Suprapubic skin (tissue), 4 donors: ENCODE data around the gene APOO. TPM values are rescaled to one million over a fixed set of nuclear protein-coding genes. Genes with fewer than 3 reads are reported as not detected.

Source experiments
- DNase-seq, 2 donors: peaks; one replicate each; pipeline ENCODE4 v3.0.0-alpha.2; 2019; ENCODE audit warnings: low spot score in 2 of 2
- H3K27ac ChIP-seq: fragments of 200-600 bp; sonication (generic); one replicate; pipeline ENCODE4 v1.5.1; 2019
- H3K27me3 ChIP-seq: fragments of 200-600 bp; sonication (generic); one replicate; pipeline ENCODE4 v1.5.1; 2019
- H3K36me3 ChIP-seq: fragments of 200-600 bp; sonication (generic); one replicate; pipeline ENCODE4 v1.5.1; 2019
- H3K4me1 ChIP-seq: fragments of 200-600 bp; sonication (generic); one replicate; pipeline ENCODE4 v1.5.1; 2019
- H3K4me3 ChIP-seq: fragments of 200-600 bp; sonication (generic); one replicate; pipeline ENCODE4 v1.5.1; 2019; ENCODE audit warnings: mild to moderate bottlenecking
- H3K9me3 ChIP-seq: fragments of 200-600 bp; sonication (generic); one replicate; pipeline ENCODE4 v1.5.1; 2019
- CTCF ChIP-seq, 2 donors: fragments of 200-600 bp in 1 of 2; fragments of 450-650 bp in 1 of 2; sonication (generic) in 1 of 2; IDR thresholded peaks; one replicate each; pipeline ENCODE4 v1.5.1; 2016 to 2019; ENCODE audit warnings: antibody characterized with exemption in 2 of 2, mild to moderate bottlenecking in 1 of 2, moderate library complexity in 1 of 2
- EP300 ChIP-seq: sonication (generic); formaldehyde crosslinking; IDR thresholded peaks from one replicate; pipeline ENCODE4 v1.6.1; 2017; ENCODE audit warnings: antibody characterized with exemption
- POLR2A ChIP-seq, 2 donors: fragments of 450-650 bp; IDR thresholded peaks; one replicate each; pipeline ENCODE4 v1.6.1; 2017; ENCODE audit warnings: antibody characterized with exemption in 2 of 2, mild to moderate bottlenecking in 2 of 2, moderate library complexity in 2 of 2
- POLR2AphosphoS5 ChIP-seq, 3 donors: sonication (generic); formaldehyde crosslinking; IDR thresholded peaks; one replicate each; pipeline ENCODE4 v1.6.1; 2017; ENCODE audit warnings: antibody characterized with exemption in 3 of 3
- WGBS: methylation state at CpG from one replicate; pipeline ENCODE4 v1.1.5; 2018; 5-methylcytosine and 5-hydroxymethylcytosine counted together
- total RNA-seq, 4 donors: library from RNA; depleted of rRNA; stranded (reverse); fragments of >200 nt; gene quantifications; one replicate each; pipeline ENCODE4 v1.1.0, GENCODE V29; 2016

Gene APOO
- total RNA-seq, 4 donors from 2014 or later: 6.2 to 14.1 (median 9.7) TPM

GRCh38 chrX:23919148-23919547, 11.4 kb upstream of the APOO start:
- no peak for DNase-seq
- Histone ChIP-seq H3K4me1 (no peaks in the 10 kb centered on the region), H3K36me3 (no peaks in the 10 kb centered on the region), H3K9me3 (no peaks in the 10 kb centered on the region), H3K27me3 (no peaks in the 10 kb centered on the region), H3K4me3 (no peak overlapping the region), H3K27ac (no peak overlapping the region)
- TF ChIP-seq POLR2A (IDR thresholded peaks at IDR 0.05) (no peak), EP300 (no peak), CTCF (IDR thresholded peaks at IDR 0.05) (no peak), POLR2AphosphoS5 (IDR thresholded peaks at IDR 0.05) (no peak)
- 67% methylated on average over 1 of the region's 1 CpG for WGBS

GRCh38 chrX:23911126-23911835, 3.5 kb upstream of the APOO start:
- no peak overlapping the region for H3K4me3 ChIP-seq
- H3K36me3 ChIP-seq: no peaks in the 10 kb centered on the region
- no peak overlapping the region for H3K27ac ChIP-seq
- peaks cover 4% of the 10 kb centered on the region for H3K4me1 ChIP-seq
- TF ChIP-seq EP300 (no peak), POLR2AphosphoS5 (IDR thresholded peaks at IDR 0.05) (no peak), CTCF (IDR thresholded peaks at IDR 0.05) (no peak), POLR2A (IDR thresholded peaks at IDR 0.05) (no peak)
- H3K9me3 ChIP-seq: no peaks in the 10 kb centered on the region
- DNase-seq: no peak
- H3K27me3 ChIP-seq: no peaks in the 10 kb centered on the region
- WGBS: 69% methylated on average over 5 of the region's 5 CpGs

- DNase-seq: no peak
- Histone ChIP-seq H3K4me1 (peaks cover 4% of the 10 kb centered on the region), H3K9me3 (no peaks in the 10 kb centered on the region), H3K27ac (peak overlapping the region; percentile 87), H3K36me3 (no peaks in the 10 kb centered on the region), H3K27me3 (no peaks in the 10 kb centered on the region), H3K4me3 (peak overlapping the region; percentile 64)
- TF ChIP-seq EP300: no peak
- no peak for TF ChIP-seq CTCF (IDR thresholded peaks at IDR 0.05)
- 49% methylated on average over 13 of the region's 13 CpGs for WGBS
These were observed 674 bp upstream of the APOO start for GRCh38 chrX:23908219-23909004.

GRCh38 chrX:23907111-23907497, 634 bp downstream of the APOO start:
- no peaks in the 10 kb centered on the region for H3K9me3 ChIP-seq
- DNase-seq: no peak
- WGBS: 30% methylated on average over 12 of the region's 12 CpGs
- peaks cover 10% of the 10 kb centered on the region for H3K4me1 ChIP-seq
- peak overlapping the region; percentile 64 for H3K4me3 ChIP-seq
- no peaks in the 10 kb centered on the region for H3K36me3 ChIP-seq
- TF ChIP-seq POLR2AphosphoS5 (IDR thresholded peaks at IDR 0.05) (no peak), POLR2A (IDR thresholded peaks at IDR 0.05) (no peak), EP300 (no peak), CTCF (IDR thresholded peaks at IDR 0.05) (no peak)
- no peaks in the 10 kb centered on the region for H3K27me3 ChIP-seq
- peak overlapping the region; percentile 87 for H3K27ac ChIP-seq

GRCh38 chrX:23904096-23904495, 3.6 kb downstream of the APOO start:
- H3K27ac ChIP-seq: no peak overlapping the region
- TF ChIP-seq POLR2AphosphoS5 (IDR thresholded peaks at IDR 0.05) (no peak), EP300 (no peak), CTCF (IDR thresholded peaks at IDR 0.05) (no peak), POLR2A (IDR thresholded peaks at IDR 0.05) (no peak)
- no peaks in the 10 kb centered on the region for H3K36me3 ChIP-seq
- H3K4me1 ChIP-seq: peaks cover 35% of the 10 kb centered on the region
- WGBS: 55% methylated on average over 2 of the region's 2 CpGs
- H3K27me3 ChIP-seq: no peaks in the 10 kb centered on the region
- no peaks in the 10 kb centered on the region for H3K9me3 ChIP-seq
- H3K4me3 ChIP-seq: no peak overlapping the region
- DNase-seq: no peak
